Transverse colon (tissue), 4 donors: ENCODE measurements around the gene FBXL4. TPM values are rescaled to one million over a fixed set of nuclear protein-coding genes. Genes with fewer than 3 reads are reported as not detected.
A peak's percentile ranks its signal among the peaks of the same experiment; 100 is the strongest.

Experiments used
- DNase-seq: peaks from one replicate; pipeline ENCODE4 v3.0.0-alpha.2; 2019
- H3K27ac ChIP-seq, 4 donors: fragments of 200-600 bp; sonication (generic); 2 replicates each; pipeline ENCODE4 v1.5.1; 2016 to 2018; ENCODE audit warnings: inconsistent platforms in 4 of 4
- H3K27me3 ChIP-seq: fragments of 200-600 bp; sonication (generic); 2 replicates; pipeline ENCODE4 v1.5.1; 2017; ENCODE audit warnings: inconsistent platforms
- H3K36me3 ChIP-seq, 4 donors: fragments of 200-600 bp; sonication (generic); 2 replicates each; pipeline ENCODE4 v1.5.1; 2017 to 2019; ENCODE audit warnings: inconsistent platforms in 4 of 4
- H3K4me1 ChIP-seq, 4 donors: fragments of 200-600 bp; sonication (generic); 2 replicates each; pipeline ENCODE4 v1.5.1; 2017 to 2020; ENCODE audit warnings: inconsistent platforms in 4 of 4
- H3K4me3 ChIP-seq, 4 donors: fragments of 200-600 bp; sonication (generic); 1 replicate in 1 of 4; 2 replicates in 3 of 4; pipeline versions ENCODE4 v1.5.1 to v1.6.1; 2017 to 2019; ENCODE audit warnings: inconsistent platforms in 4 of 4
- H3K9me3 ChIP-seq, 2 donors: fragments of 200-600 bp; sonication (generic); 2 replicates each; pipeline ENCODE4 v1.5.1; 2017 to 2019; ENCODE audit warnings: inconsistent platforms in 2 of 2
- CTCF ChIP-seq, 5 experiments: fragments of 200-600 bp in 3 of 5; fragments of 450-650 bp in 2 of 5; sonication (generic) in 3 of 5; IDR thresholded peaks; 1 replicate in 2 of 5; 2 replicates in 3 of 5; pipeline ENCODE4 v1.5.1; 2016 to 2017; ENCODE audit warnings: antibody characterized with exemption in 5 of 5, inconsistent platforms in 3 of 5, mild to moderate bottlenecking in 2 of 5, moderate library complexity in 1 of 5
- EP300 ChIP-seq: sonication (generic); formaldehyde crosslinking; IDR thresholded peaks from one replicate; pipeline ENCODE4 v1.6.1; 2017; ENCODE audit warnings: antibody characterized with exemption, low read depth
- POLR2A ChIP-seq: fragments of 450-650 bp; IDR thresholded peaks from one replicate; pipeline ENCODE4 v1.6.1; 2016; ENCODE audit warnings: antibody characterized with exemption, mild to moderate bottlenecking, moderate library complexity
- POLR2AphosphoS5 ChIP-seq, 3 donors: sonication (generic); formaldehyde crosslinking; IDR thresholded peaks; one replicate each; pipeline ENCODE4 v1.6.1; 2016; ENCODE audit warnings: antibody characterized with exemption in 3 of 3
- WGBS, 2 donors: methylation state at CpG; one replicate each; pipeline ENCODE4 v1.1.5; 2018; ENCODE audit warnings: low coverage in 1 of 2; 5-methylcytosine and 5-hydroxymethylcytosine counted together
- in situ Hi-C, 4 donors: fragments of 200-750 bp; cut with MboI; loops; one replicate each; pipeline versions ENCODE4 v1.15.0 to v1.15.1; 2017; ENCODE audit warnings: low sequenced_read_pairs in 3 of 4, low pct_ligation_motif_present in 1 of 4, low pct_unique_long_range_greater_than_20kb in 1 of 4
- intact Hi-C: fragments of 100-400 bp; cut with DNase I; formaldehyde crosslinking; loops from one replicate; pipeline ENCODE4 v1.15.1; 2023; ENCODE audit warnings: low total_unique reads
- total RNA-seq, 4 donors: library from RNA; depleted of rRNA; stranded (reverse); fragments of >200 nt; gene quantifications; one replicate each; pipeline ENCODE4 v1.1.0, GENCODE V29; 2016

Gene FBXL4
- total RNA-seq, 4 donors from 2014 or later, result 8.6 to 22.5 (median 13.5) TPM

GRCh38 chr6:98844244-98845210 lies 103.2 kb downstream of the FBXL4 start:
- no peaks in the 10 kb centered on the region for H3K9me3 ChIP-seq
- H3K4me1 ChIP-seq, result peaks cover 5 to 37% (median 21%) of the 10 kb centered on the region in 4 donors
- no peak overlapping the region for H3K27ac ChIP-seq
- H3K4me3 ChIP-seq, result peak overlapping the region in 2 of 4 donors; percentile 1 to 35
- in situ Hi-C loops, result no loop called here
- TF ChIP-seq CTCF (IDR thresholded peaks at IDR 0.05) (no peak), POLR2AphosphoS5 (IDR thresholded peaks at IDR 0.05) (no peak), EP300 (no peak), POLR2A (no peak)
- H3K27me3 ChIP-seq, result peaks cover 100% of the 10 kb centered on the region
- intact Hi-C loops, result loop anchor here (10.0 kb wide), 1 partner anchor 1350 kb away; no protein-coding TSS in a partner anchor
- no peak for DNase-seq
- H3K36me3 ChIP-seq, result no peaks in the 10 kb centered on the region
- WGBS, 2 donors, result 9 to 12% methylated on average over 8 to 49 of the region's 51 CpGs

DNA sequence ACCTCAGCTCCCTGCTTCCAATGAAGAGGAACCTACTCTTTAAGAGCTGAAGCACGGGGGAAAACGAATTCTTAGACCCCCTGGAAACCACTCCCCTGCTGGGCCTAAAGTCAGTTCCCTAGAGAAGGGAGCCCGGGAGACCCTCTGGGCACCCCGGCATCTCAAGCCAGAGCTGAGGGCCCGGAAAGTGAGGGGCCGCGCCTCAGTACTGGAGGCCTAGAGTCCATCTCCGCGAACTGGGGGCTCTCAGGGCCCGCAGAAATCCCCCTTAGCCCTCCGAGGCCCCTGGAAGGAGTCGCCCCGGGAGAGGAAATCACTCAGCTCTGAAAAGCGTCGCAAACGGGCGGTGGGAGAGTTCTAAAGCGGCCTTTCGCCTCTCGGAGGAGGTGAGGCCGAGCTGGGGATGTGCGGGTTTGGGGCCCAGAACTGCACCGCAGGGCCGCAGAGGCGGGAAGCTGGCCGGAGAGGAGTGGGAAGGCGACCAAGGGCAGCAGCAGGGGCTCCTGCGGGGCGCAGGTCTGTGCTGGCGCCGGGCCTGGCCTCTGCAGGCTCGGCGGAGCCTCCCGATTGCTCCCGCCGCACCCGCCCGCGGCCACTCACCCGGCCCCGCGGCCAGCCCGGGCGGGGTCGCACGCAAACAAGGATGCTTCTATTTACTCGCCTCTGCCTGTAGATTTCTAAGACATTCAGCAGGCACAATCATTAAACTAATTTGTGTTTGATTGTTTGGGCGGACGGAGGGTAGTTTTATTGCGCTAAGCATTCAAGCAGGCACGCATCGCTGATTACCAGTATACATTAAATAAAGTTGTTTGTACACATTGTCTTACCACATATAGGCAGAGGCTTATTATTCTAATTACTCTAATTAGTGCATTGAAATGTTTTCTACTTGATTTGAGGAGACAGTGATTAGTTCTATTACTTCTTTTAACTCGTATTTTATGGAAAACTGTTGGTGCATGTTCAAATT lies 104.2 kb downstream of the FBXL4 start:
- Histone ChIP-seq H3K4me3 (no peak overlapping the region), H3K9me3 (no peaks in the 10 kb centered on the region), H3K36me3 (no peaks in the 10 kb centered on the region), H3K4me1 (peaks cover 5 to 37% (median 21%) of the 10 kb centered on the region in 4 donors), H3K27me3 (peaks cover 100% of the 10 kb centered on the region), H3K27ac (no peak overlapping the region)
- no peak for TF ChIP-seq EP300
- no peak for TF ChIP-seq POLR2AphosphoS5 (IDR thresholded peaks at IDR 0.05)
- TF ChIP-seq CTCF (IDR thresholded peaks at IDR 0.05), result no peak
- no peak for TF ChIP-seq POLR2A
- DNase-seq, result no peak
- in situ Hi-C loops, result no loop called here
- intact Hi-C loops, result loop anchor here (10.0 kb wide), 1 partner anchor 1349 kb away; no protein-coding TSS in a partner anchor
- WGBS, 2 donors, result 13 to 15% methylated on average over 4 to 45 of the region's 53 CpGs

- Histone ChIP-seq H3K36me3 (no peaks in the 10 kb centered on the region), H3K27me3 (peaks cover 100% of the 10 kb centered on the region), H3K4me1 (peaks cover 5 to 28% (median 13%) of the 10 kb centered on the region in 4 donors), H3K9me3 (no peaks in the 10 kb centered on the region), H3K27ac (no peak overlapping the region), H3K4me3 (no peak overlapping the region)
- intact Hi-C loops, result loop anchor here (10.0 kb wide), 1 partner anchor 1348 kb away; no protein-coding TSS in a partner anchor
- 22 to 33% methylated on average over 6 to 39 of the region's 44 CpGs for WGBS, 2 donors
- in situ Hi-C loops, result no loop called here
- no peak for DNase-seq
- TF ChIP-seq POLR2A, result no peak
- TF ChIP-seq EP300, result no peak
- no peak for TF ChIP-seq POLR2AphosphoS5 (IDR thresholded peaks at IDR 0.05)
- no peak for TF ChIP-seq CTCF (IDR thresholded peaks at IDR 0.05)
Measured at GRCh38 chr6:98842342-98843180, 105.2 kb downstream of the FBXL4 start.
